SJCRH30 (cell line): ENCODE measurements around the gene PITPNM2. TPM values are rescaled to one million over a fixed set of nuclear protein-coding genes. Genes with fewer than 3 reads are reported as not detected.

Experiments used
- DNase-seq, 2 experiments: peaks; one replicate each; pipeline ENCODE4 v3.0.0-alpha.2; 2015 to 2020
- H3K27ac ChIP-seq: fragments of 250-450 bp; sonication (Bioruptor Pico); 2 replicates; pipeline ENCODE4 v1.5.1; 2020; ENCODE audit warnings: mild to moderate bottlenecking, moderate library complexity
- H3K27me3 ChIP-seq: fragments of 250-450 bp; sonication (Bioruptor Pico); 2 replicates; pipeline ENCODE4 v1.5.1; 2020; ENCODE audit warnings: mild to moderate bottlenecking, moderate library complexity
- H3K36me3 ChIP-seq: fragments of 250-450 bp; sonication (Bioruptor Pico); 2 replicates; pipeline ENCODE4 v1.5.1; 2020; ENCODE audit warnings: mild to moderate bottlenecking, moderate library complexity
- H3K4me1 ChIP-seq: fragments of 250-450 bp; sonication (Bioruptor Pico); 2 replicates; pipeline ENCODE4 v1.5.1; 2020; ENCODE audit warnings: mild to moderate bottlenecking, moderate library complexity
- H3K4me3 ChIP-seq: fragments of 250-450 bp; sonication (Bioruptor Pico); 2 replicates; pipeline ENCODE4 v1.5.1; 2020; ENCODE audit warnings: mild to moderate bottlenecking, moderate library complexity
- H3K9me3 ChIP-seq: fragments of 250-450 bp; sonication (Bioruptor Pico); replicated peaks from 2 replicates; pipeline ENCODE4 v1.5.1; 2020; ENCODE audit warnings: mild to moderate bottlenecking, moderate library complexity
- total RNA-seq: library from RNA; depleted of rRNA; stranded (reverse); fragments of >200 nt; shearing (Covaris generic); gene quantifications from 2 replicates; pipeline ENCODE4 v1.2.3, GENCODE V29; 2014; rRNA removed

Gene PITPNM2
- total RNA-seq, result 1.2 and 1.3 TPM in 2 replicates

- Histone ChIP-seq H3K4me3 (peak within 1 kb of the TSS; percentile 71), H3K36me3 (no peaks in the 10 kb centered on the region), H3K27ac (no peak within 1 kb of the TSS; the same call in 1 of the 2 replicates), H3K27me3 (no peaks in the 10 kb centered on the region), H3K4me1 (no peaks in the 10 kb centered on the region), H3K9me3 (no peaks in the 10 kb centered on the region)
- peak; percentile 37 to 66 for DNase-seq
Measured at GRCh38 chr12:123150744-123151456, at the start of gene PITPNM2. TSS of gene PITPNM2 (minus strand) at chr12:123151090. CDS start at chr12:123034590, 116,500 bp downstream.

GRCh38 chr12:123200414-123200813 lies 49.5 kb upstream of the PITPNM2 start:
- Histone ChIP-seq H3K27ac (no peak overlapping the region), H3K27me3 (no peaks in the 10 kb centered on the region), H3K9me3 (no peaks in the 10 kb centered on the region), H3K4me1 (no peaks in the 10 kb centered on the region), H3K4me3 (no peak overlapping the region), H3K36me3 (peaks cover 49% of the 10 kb centered on the region)
- DNase-seq, result no peak

GRCh38 chr12:123199936-123200335 lies 49.0 kb upstream of the PITPNM2 start:
- H3K27ac ChIP-seq, result no peak overlapping the region
- H3K27me3 ChIP-seq, result no peaks in the 10 kb centered on the region
- no peak overlapping the region for H3K4me3 ChIP-seq
- peak in 1 of 2 experiments; percentile 31 for DNase-seq
- peaks cover 44% of the 10 kb centered on the region for H3K36me3 ChIP-seq
- H3K4me1 ChIP-seq, result no peaks in the 10 kb centered on the region
- no peaks in the 10 kb centered on the region for H3K9me3 ChIP-seq

- Histone ChIP-seq H3K4me1 (no peaks in the 10 kb centered on the region), H3K27ac (no peak overlapping the region), H3K4me3 (no peak overlapping the region), H3K27me3 (no peaks in the 10 kb centered on the region), H3K9me3 (no peaks in the 10 kb centered on the region), H3K36me3 (peaks cover 52% of the 10 kb centered on the region)
- DNase-seq, result no peak
Measured at GRCh38 chr12:123187637-123188036, 36.7 kb upstream of the PITPNM2 start.

GRCh38 chr12:123180171-123180570 lies 29.3 kb upstream of the PITPNM2 start:
- no peaks in the 10 kb centered on the region for H3K9me3 ChIP-seq
- H3K27me3 ChIP-seq, result no peaks in the 10 kb centered on the region
- H3K4me3 ChIP-seq, result no peak overlapping the region
- H3K36me3 ChIP-seq, result peaks cover 66% of the 10 kb centered on the region
- DNase-seq, result no peak
- H3K4me1 ChIP-seq, result no peaks in the 10 kb centered on the region
- no peak overlapping the region for H3K27ac ChIP-seq

- Histone ChIP-seq H3K27ac (no peak overlapping the region), H3K27me3 (no peaks in the 10 kb centered on the region), H3K4me1 (no peaks in the 10 kb centered on the region), H3K4me3 (no peak overlapping the region), H3K9me3 (no peaks in the 10 kb centered on the region), H3K36me3 (peaks cover 23% of the 10 kb centered on the region)
- DNase-seq, result no peak
Measured at GRCh38 chr12:123171967-123172366, 21.1 kb upstream of the PITPNM2 start.

GRCh38 chr12:123167329-123167728 lies 16.4 kb upstream of the PITPNM2 start:
- H3K4me1 ChIP-seq, result no peaks in the 10 kb centered on the region
- no peak overlapping the region for H3K27ac ChIP-seq
- H3K27me3 ChIP-seq, result no peaks in the 10 kb centered on the region
- no peak for DNase-seq
- H3K4me3 ChIP-seq, result no peak overlapping the region
- H3K9me3 ChIP-seq, result no peaks in the 10 kb centered on the region
- H3K36me3 ChIP-seq, result peaks cover 38% of the 10 kb centered on the region

- H3K4me3 ChIP-seq, result no peak overlapping the region
- H3K36me3 ChIP-seq, result peaks cover 44% of the 10 kb centered on the region
Measured at GRCh38 chr12:123165537-123165936, 14.6 kb upstream of the PITPNM2 start.

GRCh38 chr12:123164710-123165261 lies 13.9 kb upstream of the PITPNM2 start:
- H3K27me3 ChIP-seq, result no peaks in the 10 kb centered on the region
- H3K27ac ChIP-seq, result no peak overlapping the region
- peaks cover 48% of the 10 kb centered on the region for H3K36me3 ChIP-seq
- H3K4me1 ChIP-seq, result no peaks in the 10 kb centered on the region
- no peak for DNase-seq
- no peaks in the 10 kb centered on the region for H3K9me3 ChIP-seq
- H3K4me3 ChIP-seq, result no peak overlapping the region

More at GRCh38 chr12:123165537-123165936, 14.6 kb upstream of the PITPNM2 start:
- Histone ChIP-seq H3K27me3 (no peaks in the 10 kb centered on the region), H3K9me3 (no peaks in the 10 kb centered on the region), H3K4me1 (no peaks in the 10 kb centered on the region), H3K27ac (no peak overlapping the region)
- DNase-seq, result no peak

GRCh38 chr12:123164222-123164621 lies 13.3 kb upstream of the PITPNM2 start:
- H3K27ac ChIP-seq, result no peak overlapping the region
- no peaks in the 10 kb centered on the region for H3K9me3 ChIP-seq
- H3K36me3 ChIP-seq, result peaks cover 52% of the 10 kb centered on the region
- DNase-seq, result no peak
- no peaks in the 10 kb centered on the region for H3K4me1 ChIP-seq
- no peak overlapping the region for H3K4me3 ChIP-seq
- H3K27me3 ChIP-seq, result no peaks in the 10 kb centered on the region

GRCh38 chr12:123163227-123163626 lies 12.3 kb upstream of the PITPNM2 start:
- H3K27me3 ChIP-seq, result no peaks in the 10 kb centered on the region
- no peak for DNase-seq
- peaks cover 53% of the 10 kb centered on the region for H3K36me3 ChIP-seq
- no peak overlapping the region for H3K27ac ChIP-seq
- H3K4me1 ChIP-seq, result no peaks in the 10 kb centered on the region
- no peak overlapping the region for H3K4me3 ChIP-seq
- no peaks in the 10 kb centered on the region for H3K9me3 ChIP-seq

- Histone ChIP-seq H3K36me3 (peaks cover 46% of the 10 kb centered on the region), H3K4me1 (no peaks in the 10 kb centered on the region), H3K27me3 (no peaks in the 10 kb centered on the region), H3K9me3 (no peaks in the 10 kb centered on the region), H3K27ac (no peak overlapping the region), H3K4me3 (no peak overlapping the region)
- no peak for DNase-seq
Measured at GRCh38 chr12:123160801-123161487, 10.1 kb upstream of the PITPNM2 start.

GRCh38 chr12:123153906-123154305 lies 3.0 kb upstream of the PITPNM2 start:
- H3K27ac ChIP-seq, result no peak overlapping the region
- H3K4me1 ChIP-seq, result no peaks in the 10 kb centered on the region
- H3K27me3 ChIP-seq, result no peaks in the 10 kb centered on the region
- DNase-seq, result no peak
- H3K4me3 ChIP-seq, result no peak overlapping the region
- H3K36me3 ChIP-seq, result no peaks in the 10 kb centered on the region; the same call in 1 of the 2 replicates
- no peaks in the 10 kb centered on the region for H3K9me3 ChIP-seq

- H3K36me3 ChIP-seq, result no peaks in the 10 kb centered on the region; the same call in 1 of the 2 replicates
- H3K27ac ChIP-seq, result no peak overlapping the region
- H3K4me1 ChIP-seq, result no peaks in the 10 kb centered on the region
- no peaks in the 10 kb centered on the region for H3K27me3 ChIP-seq
- no peaks in the 10 kb centered on the region for H3K9me3 ChIP-seq
- no peak for DNase-seq
- H3K4me3 ChIP-seq, result no peak overlapping the region
Measured at GRCh38 chr12:123152833-123153232, 1.9 kb upstream of the PITPNM2 start.
